ENCODE results near the gene EBI3. TPM values are rescaled to one million over a fixed set of nuclear protein-coding genes. Genes with fewer than 3 reads are reported as not detected.

Gene EBI3
- total and polyA plus RNA-seq, 2 of the 13 experiments (the other 11 are each of a cell fraction or from before 2014, with no cell fraction given), result 3.4 TPM; not detected in 1

GRCh38 chr19:4234142-4234861 is 5.0 kb downstream of the EBI3 start (continued):
- TF ChIP-seq ZNF704 (CRISPR knock-in tag; IDR thresholded peaks at IDR 0.05; ENCODE audit: borderline replicate concordance) (no peak), ZNF770 (CRISPR knock-in tag; IDR thresholded peaks at IDR 0.05) (peak; percentile 89), ZNF18 (CRISPR knock-in tag; IDR thresholded peaks at IDR 0.05; ENCODE audit: insufficient replicate concordance) (peak; percentile 73), KLF12 (CRISPR knock-in tag; IDR thresholded peaks at IDR 0.05; ENCODE audit: borderline replicate concordance) (0 out of 2 replicates have a peak, but pooled peaks have one; percentile 47), MLLT10 (CRISPR knock-in tag; IDR thresholded peaks at IDR 0.05) (no peak), ZBTB46 (CRISPR knock-in tag; IDR thresholded peaks at IDR 0.05; ENCODE audit: borderline replicate concordance) (no peak), CREM (IDR thresholded peaks at IDR 0.05) (0 out of 2 replicates have a peak, but pooled peaks have one; percentile 25), CREM (CRISPR knock-in tag; IDR thresholded peaks at IDR 0.05) (no peak), ZNF674 (CRISPR knock-in tag; IDR thresholded peaks at IDR 0.05; ENCODE audit: low read depth) (no peak), THRA (CRISPR knock-in tag; IDR thresholded peaks at IDR 0.05; ENCODE audit: borderline replicate concordance) (peak; percentile 98), POLR2AphosphoS5 (IDR thresholded peaks at IDR 0.05; ENCODE audit: low read depth, low read length) (no peak), HBP1 (CRISPR knock-in tag; IDR thresholded peaks at IDR 0.05; ENCODE audit: low read depth) (0 out of 2 replicates have a peak, but pooled peaks have one; percentile 21), GATAD1 (CRISPR knock-in tag; IDR thresholded peaks at IDR 0.05) (no peak), KDM6A (CRISPR knock-in tag; IDR thresholded peaks at IDR 0.05; ENCODE audit: low read depth) (peak; percentile 47; the same call in 1 of the 2 replicates), HINFP (CRISPR knock-in tag; IDR thresholded peaks at IDR 0.05; ENCODE audit: low read depth) (no peak), REPIN1 (CRISPR knock-in tag; IDR thresholded peaks at IDR 0.05; ENCODE audit: borderline replicate concordance, low read depth) (no peak), ZNF703 (CRISPR knock-in tag; IDR thresholded peaks at IDR 0.05; ENCODE audit: borderline replicate concordance) (no peak)
